ENCODE data around the gene PLEKHA5.

PLEKHA5 gene

GRCh38 chr12:19402211-19402610 is 272.7 kb downstream of the PLEKHA5 start:
- DNase-seq (ENCODE audit: low read depth), result no peak
- no peak for TF ChIP-seq CTCF (IDR thresholded peaks at IDR 0.05; ENCODE audit: low read depth, low read length, missing control alignments)
- no peak overlapping the region for H3K4me3 ChIP-seq (ENCODE audit: low read depth, low read length)
- in situ Hi-C loops (cut with HindIII; ENCODE audit: low sequenced_read_pairs), result no loop called here

- no peak for DNase-seq (ENCODE audit: low read depth)
- in situ Hi-C loops (cut with HindIII; ENCODE audit: low sequenced_read_pairs), result no loop called here
- H3K4me3 ChIP-seq (ENCODE audit: low read depth, low read length), result no peak overlapping the region
- no peak for TF ChIP-seq CTCF (IDR thresholded peaks at IDR 0.05; ENCODE audit: low read depth, low read length, missing control alignments)
Measured at GRCh38 chr12:19402743-19403431, 273.4 kb downstream of the PLEKHA5 start.

- DNase-seq (ENCODE audit: low read depth), result no peak
- H3K4me3 ChIP-seq (ENCODE audit: low read depth, low read length), result no peak overlapping the region
- in situ Hi-C loops (cut with HindIII; ENCODE audit: low sequenced_read_pairs), result no loop called here
- no peak for TF ChIP-seq CTCF (IDR thresholded peaks at IDR 0.05; ENCODE audit: low read depth, low read length, missing control alignments)
Measured at GRCh38 chr12:19404242-19404880, 274.8 kb downstream of the PLEKHA5 start.

- no peak overlapping the region for H3K4me3 ChIP-seq (ENCODE audit: low read depth, low read length)
- in situ Hi-C loops (cut with HindIII; ENCODE audit: low sequenced_read_pairs), result no loop called here
- no peak for DNase-seq (ENCODE audit: low read depth)
- TF ChIP-seq CTCF (IDR thresholded peaks at IDR 0.05; ENCODE audit: low read depth, low read length, missing control alignments), result no peak
Measured at GRCh38 chr12:19409376-19409775, 279.8 kb downstream of the PLEKHA5 start.

GRCh38 chr12:19410211-19410610 is 280.7 kb downstream of the PLEKHA5 start:
- in situ Hi-C loops (cut with HindIII; ENCODE audit: low sequenced_read_pairs), result no loop called here
- H3K4me3 ChIP-seq (ENCODE audit: low read depth, low read length), result no peak overlapping the region
- DNase-seq (ENCODE audit: low read depth), result no peak
- TF ChIP-seq CTCF (IDR thresholded peaks at IDR 0.05; ENCODE audit: low read depth, low read length, missing control alignments), result no peak

GRCh38 chr12:19410629-19411185 is 281.2 kb downstream of the PLEKHA5 start:
- in situ Hi-C loops (cut with HindIII; ENCODE audit: low sequenced_read_pairs), result no loop called here
- TF ChIP-seq CTCF (IDR thresholded peaks at IDR 0.05; ENCODE audit: low read depth, low read length, missing control alignments), result no peak
- DNase-seq (ENCODE audit: low read depth), result no peak
- H3K4me3 ChIP-seq (ENCODE audit: low read depth, low read length), result no peak overlapping the region

Measured in astrocyte of the cerebellum (primary cell).